Erythroblast (primary cell): ENCODE results near the gene TNFRSF18.

ENCODE experiments used
- GATA1 ChIP-seq: IDR thresholded peaks from 2 replicates; pipeline ENCODE4 v1.6.1; 2011; ENCODE audit warnings: low read depth, mild to moderate bottlenecking, control low read depth, low read length, moderate library complexity
- POLR2A ChIP-seq: IDR thresholded peaks from 2 replicates; pipeline ENCODE4 v1.6.1; 2011; ENCODE audit warnings: mild to moderate bottlenecking, low read length

DNA sequence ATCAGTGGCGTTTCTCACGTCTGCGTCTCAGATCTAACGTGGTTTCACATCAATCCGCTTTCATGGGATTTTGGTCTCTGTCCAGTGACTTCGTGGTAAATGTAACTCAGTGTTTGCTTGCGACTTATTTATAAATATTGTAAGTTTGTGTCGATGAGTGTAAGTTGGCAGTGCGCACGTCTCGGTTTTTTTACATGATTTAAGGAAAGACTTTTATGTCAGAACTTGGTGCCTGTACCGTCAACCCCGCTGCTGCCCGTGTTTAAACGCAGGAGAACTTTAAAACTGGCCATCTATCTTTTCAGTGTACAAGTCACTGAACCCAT, 27.1 kb upstream of the TNFRSF18 start:
- no peak for TF ChIP-seq POLR2A
- no peak for TF ChIP-seq GATA1
